Stimulated activated CD4-positive, alpha-beta T cell treated with anti-CD3 and anti-CD28 coated beads, Interleukin-1b, Interleukin-23, amount 100 ng/mL, for 48 hours (primary cell): ENCODE measurements around the gene ARHGAP4.

Experiments
- DNase-seq: peaks from one replicate; pipeline ENCODE4 v3.0.0-alpha.2; 2020

ARHGAP4 gene

GRCh38 chrX:153864561-153865320 is 61.3 kb downstream of the ARHGAP4 start:
- no peak for DNase-seq

DNA sequence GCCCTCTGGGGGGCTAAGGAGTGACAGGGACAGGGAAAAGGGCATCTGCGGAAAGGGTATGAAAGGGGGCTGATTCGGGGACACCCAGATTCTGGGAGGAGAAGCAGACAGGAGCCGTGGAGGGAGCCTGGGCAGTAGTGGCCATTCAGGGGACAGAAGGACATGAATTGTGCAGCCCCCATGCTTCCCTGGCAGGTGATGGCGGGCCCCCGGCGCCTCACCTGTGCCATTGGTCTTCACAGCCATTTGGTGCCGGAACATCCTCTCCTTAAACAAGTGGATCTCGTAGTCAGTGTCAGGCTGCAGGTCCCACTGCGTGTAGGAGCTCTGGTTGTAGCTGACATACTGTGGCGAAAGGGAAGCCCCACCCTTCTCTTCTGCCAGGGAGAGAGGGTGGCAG is 62.0 kb downstream of the ARHGAP4 start:
- DNase-seq: no peak

DNA sequence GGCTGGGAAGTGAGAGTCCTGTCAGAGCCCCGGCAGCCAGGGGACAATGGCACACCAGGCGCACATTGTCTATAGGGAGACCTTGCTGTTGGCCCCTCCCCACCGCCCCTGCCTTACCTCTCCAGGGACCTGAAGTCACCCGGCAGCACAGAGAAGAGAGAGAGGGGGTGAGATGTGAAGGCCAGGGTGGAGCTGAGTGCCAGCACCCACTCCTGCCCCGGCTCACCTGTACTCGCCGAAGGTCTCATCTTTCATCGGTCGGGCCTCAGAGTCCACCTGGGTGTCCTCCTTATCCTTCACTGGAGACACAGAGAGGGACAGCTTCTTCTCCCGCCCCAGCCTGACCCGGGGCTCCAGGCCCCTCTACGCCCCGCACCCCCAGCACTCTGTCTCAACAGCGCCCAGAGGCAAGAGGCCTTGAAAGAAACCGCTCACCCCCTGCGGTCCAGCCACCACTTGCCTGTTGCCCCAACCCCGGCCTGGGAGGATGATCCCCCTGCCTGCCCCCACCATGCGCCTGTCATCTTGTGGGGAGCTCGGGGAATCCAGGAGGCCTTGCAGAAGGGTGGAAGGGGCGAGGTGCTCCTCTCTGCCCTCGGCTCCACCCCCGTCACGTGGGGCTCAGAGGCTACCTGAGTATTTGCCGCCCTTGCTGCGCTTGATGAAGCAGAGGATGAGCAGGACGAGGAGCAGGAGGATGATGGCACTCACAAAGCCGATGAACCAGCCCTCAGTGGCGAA is 62.6 kb downstream of the ARHGAP4 start:
- DNase-seq: no peak

DNA sequence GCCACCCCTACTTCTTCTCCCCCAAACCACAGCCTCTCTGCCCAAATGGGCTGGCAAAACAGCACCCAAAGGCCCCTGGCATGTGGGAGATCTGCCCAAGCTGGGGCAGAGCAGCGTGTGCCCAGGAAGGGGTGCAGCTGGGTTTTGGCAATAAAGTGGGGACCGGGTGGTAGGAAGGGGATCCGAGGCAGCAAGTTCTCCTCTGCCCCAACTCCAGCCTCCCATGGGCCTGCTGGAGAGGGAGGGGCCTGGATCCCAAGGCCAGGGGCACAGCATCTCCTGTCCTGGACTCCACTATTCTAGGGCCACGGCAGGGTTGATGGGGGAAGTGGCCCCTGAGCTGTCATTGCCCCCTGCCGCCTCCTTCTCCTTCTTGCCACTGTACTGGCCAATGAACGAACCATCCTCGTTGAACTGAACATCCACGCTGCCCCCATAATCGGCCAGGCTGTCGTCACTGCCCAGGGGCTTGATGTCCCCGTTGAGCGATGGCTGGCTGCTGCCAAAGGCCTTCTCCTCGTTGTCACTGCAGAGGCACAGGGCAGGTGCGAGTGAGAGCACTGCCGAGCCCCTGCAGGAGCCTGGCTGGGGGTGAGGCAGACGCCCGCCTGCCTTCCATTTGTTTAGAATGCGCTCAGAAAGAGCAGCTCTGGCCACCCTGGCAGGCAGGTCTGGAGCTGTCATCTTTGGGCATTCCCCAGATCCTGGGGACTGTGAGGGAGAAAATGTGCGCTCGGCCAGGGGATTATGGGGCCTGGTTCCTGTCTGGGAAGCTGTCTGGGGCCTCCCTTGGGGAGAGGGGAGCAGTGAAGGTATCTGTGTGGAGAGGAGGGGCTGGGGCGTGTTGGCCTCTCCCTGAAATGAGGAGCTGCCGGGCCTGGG is 63.5 kb downstream of the ARHGAP4 start:
- no peak for DNase-seq

GRCh38 chrX:153861733-153862310 is 64.2 kb downstream of the ARHGAP4 start:
- no peak for DNase-seq

DNA sequence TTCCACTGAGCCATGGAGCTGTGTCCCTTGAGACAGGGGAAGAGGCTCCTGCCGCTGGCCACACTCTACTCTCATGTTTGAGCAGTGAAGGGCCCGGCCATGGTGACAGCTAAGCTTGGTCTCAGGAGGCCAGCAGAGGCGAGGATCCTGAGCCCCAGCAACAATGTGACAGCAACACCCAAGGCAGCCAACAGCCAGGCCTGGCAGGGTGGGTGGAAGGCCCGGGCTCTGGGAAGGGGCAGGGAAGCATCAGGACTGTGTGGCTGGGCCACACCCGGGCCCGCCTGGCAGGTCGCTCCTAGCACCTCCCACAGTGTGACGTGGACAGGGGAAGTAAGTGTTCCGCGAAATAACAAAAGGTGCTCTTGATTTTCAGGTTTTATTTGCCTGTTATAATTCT is 64.9 kb downstream of the ARHGAP4 start:
- no peak for DNase-seq
